Heart left ventricle (tissue), 16 donors: ENCODE results near the gene TP53RK. TPM values are rescaled to one million over a fixed set of nuclear protein-coding genes. Genes with fewer than 3 reads are reported as not detected.

Experiments
- ATAC-seq, 4 donors: fragments of 200-7000 bp; cut with Tn5 transposase; one replicate each; pipeline ENCODE4 v1.9.1; 2020 to 2022; ENCODE audit warnings: moderate library complexity in 4 of 4, mild to moderate bottlenecking in 3 of 4, moderate number of reproducible peaks in 1 of 4
- DNase-seq, 5 donors: peaks; one replicate each; pipeline ENCODE4 v3.0.0-alpha.2; 2020
- H3K27ac ChIP-seq, 12 donors: fragments of 200-600 bp; sonication (generic) in 4 of 12; one replicate each; pipeline versions ENCODE4 v1.5.0 to v1.8.0; 2016 to 2022; ENCODE audit warnings: mild to moderate bottlenecking in 2 of 12
- H3K27me3 ChIP-seq, 9 donors: fragments of 200-600 bp; sonication (generic) in 2 of 9; one replicate each; pipeline versions ENCODE4 v1.5.1 to v1.8.0; 2016 to 2022; ENCODE audit warnings: mild to moderate bottlenecking in 3 of 9
- H3K36me3 ChIP-seq, 9 donors: fragments of 200-600 bp; sonication (generic) in 2 of 9; one replicate each; pipeline versions ENCODE4 v1.5.0 to v1.8.0; 2018 to 2022; ENCODE audit warnings: mild to moderate bottlenecking in 2 of 9
- H3K4me1 ChIP-seq, 12 donors: fragments of 200-600 bp; sonication (generic) in 4 of 12; one replicate each; pipeline versions ENCODE4 v1.5.0 to v1.8.0; 2016 to 2022; ENCODE audit warnings: mild to moderate bottlenecking in 3 of 12
- H3K4me3 ChIP-seq, 12 donors: fragments of 200-600 bp; sonication (generic) in 4 of 12; one replicate each; pipeline versions ENCODE4 v1.5.0 to v1.8.0; 2017 to 2022; ENCODE audit warnings: mild to moderate bottlenecking in 9 of 12, moderate library complexity in 4 of 12
- H3K9me3 ChIP-seq, 12 donors: fragments of 200-600 bp; sonication (generic) in 4 of 12; one replicate each; pipeline versions ENCODE4 v1.5.0 to v1.8.0; 2016 to 2022; ENCODE audit warnings: mild to moderate bottlenecking in 1 of 12
- CTCF ChIP-seq, 12 donors: fragments of 200-600 bp; sonication (generic) in 4 of 12; IDR thresholded peaks; one replicate each; pipeline versions ENCODE4 v1.5.0 to v1.8.0; 2018 to 2022; ENCODE audit warnings: antibody characterized with exemption in 12 of 12, mild to moderate bottlenecking in 5 of 12
- POLR2A ChIP-seq, 2 donors: fragments of 450-650 bp; IDR thresholded peaks; one replicate each; pipeline ENCODE4 v1.6.1; 2017; ENCODE audit warnings: antibody characterized with exemption in 2 of 2, mild to moderate bottlenecking in 2 of 2, moderate library complexity in 2 of 2
- WGBS, 4 donors: extraction: QIAGEN DNeasy Blood & Tissue Kit in 2 of 4; methylation state at CpG; one replicate each; pipeline versions ENCODE4 v1.1.5 to v1.1.7; 2013 to 2018; 5-methylcytosine and 5-hydroxymethylcytosine counted together
- intact Hi-C, 10 donors: fragments of 100-400 bp; cut with DNase I; formaldehyde crosslinking; loops; one replicate each; pipeline versions ENCODE4 v1.11.1 to v1.14.2; 2022
- polyA plus RNA-seq, 2 donors: library from polyadenylated mRNA; stranded (reverse); fragments of 200-250 nt; gene quantifications; one replicate each; pipeline ENCODE4 v1.2.3, GENCODE V29; 2013
- total RNA-seq, 9 donors: library from RNA; depleted of rRNA in 2 of 9; stranded (reverse); fragments of >200 nt in 2 of 9; fragmentation: NEBNext Ultra II Directional in 3 of 9; extraction: Animal tissue kit (Norgen Biotek cat#: 25700) in 3 of 9; gene quantifications; one replicate each; pipeline versions ENCODE4 v1.1.0 to v1.2.4, GENCODE V29; 2016 to 2023
- donor health status: ischemic (EF 13 %, LVEDD 7.1; RV severe dilation, severe dysfunction).
- donor health status: healthy with polysubstance abuse.
- donor health status: DM: no; HTN: yes; CAD: no.
- donor health status: DM: no; HTN: no; CAD: no.
- donor health status: ischemic (EF 25% LVEDD 6.9; RV normal size, moderate dysfunction).
- donor health status: ischemic (EF 25% LVEDD 5.7; RV mildly dilated, moderate dysfunction).
- donor health status: healthy.
- donor health status: DM: yes; HTN: yes; CAD: no.
- donor health status: ischemic (EF 35%, LVEDD 5.7; RV mildly dilated, moderate dysfunction).
- donor health status: nonischemic (EF 11% LVEDD 7.7; RV severe dilation, severe dysfunction).
- donor health status: DM: yes; HTN: yes; CAD: no.
- donor health status: PGD.
- donor health status: ischemic (EF 29% LVEDD 5.4; RV normal size, mild dysfunction).
- donor health status: nonischemic (EF 23%, LVEDD 6.1; RV moderate dilation, normal function).

Gene TP53RK
- total and polyA plus RNA-seq, 11 donors: 5.0 to 10.8 (median 7.9) TPM

GRCh38 chr20:46672543-46673148 is 16.6 kb downstream of the TP53RK start:
- no peaks in the 10 kb centered on the region for H3K36me3 ChIP-seq
- H3K9me3 ChIP-seq: peaks cover 0 to 38% (median 5%) of the 10 kb centered on the region in 12 donors
- no peaks in the 10 kb centered on the region for H3K4me1 ChIP-seq
- WGBS, 4 donors: 91 to 94% (median 93%) methylated on average over 2 to 5 of the region's 5 CpGs
- DNase-seq (no peak), ATAC-seq (no peak)
- H3K27ac ChIP-seq: no peak overlapping the region
- TF ChIP-seq CTCF (IDR thresholded peaks at IDR 0.05) (no peak), POLR2A (IDR thresholded peaks at IDR 0.05) (no peak)
- H3K4me3 ChIP-seq: no peak overlapping the region
- intact Hi-C loops: no loop called here
- H3K27me3 ChIP-seq: no peaks in the 10 kb centered on the region

- Histone ChIP-seq H3K27ac (no peak overlapping the region), H3K36me3 (no peaks in the 10 kb centered on the region), H3K4me3 (no peak overlapping the region), H3K4me1 (no peaks in the 10 kb centered on the region), H3K27me3 (no peaks in the 10 kb centered on the region), H3K9me3 (peaks cover 0 to 38% (median 5%) of the 10 kb centered on the region in 12 donors)
- TF ChIP-seq POLR2A (IDR thresholded peaks at IDR 0.05): no peak
- no peak for TF ChIP-seq CTCF (IDR thresholded peaks at IDR 0.05)
- intact Hi-C loops: no loop called here
- DNase-seq (no peak), ATAC-seq (no peak)
- 92 to 98% (median 97%) methylated on average over 3 of the region's 3 CpGs for WGBS, 4 donors
Observed at GRCh38 chr20:46671866-46672542, 17.2 kb downstream of the TP53RK start.

GRCh38 chr20:46670585-46671584 is 18.4 kb downstream of the TP53RK start:
- WGBS, 4 donors: 43 to 58% (median 45%) methylated on average over 3 of the region's 3 CpGs

More at GRCh38 chr20:46670585-46671584, 18.4 kb downstream of the TP53RK start:
- Histone ChIP-seq H3K9me3 (peaks cover 0 to 38% (median 5%) of the 10 kb centered on the region in 12 donors), H3K27ac (no peak overlapping the region), H3K4me3 (no peak overlapping the region), H3K36me3 (no peaks in the 10 kb centered on the region), H3K27me3 (no peaks in the 10 kb centered on the region), H3K4me1 (no peaks in the 10 kb centered on the region)
- intact Hi-C loops: no loop called here
- no peak for TF ChIP-seq POLR2A (IDR thresholded peaks at IDR 0.05)
- TF ChIP-seq CTCF (IDR thresholded peaks at IDR 0.05): no peak
- no peak for DNase-seq
- no peak for ATAC-seq
